GM06990 (cell line): Measurements from ENCODE around the gene MCRS1.
"Not testable (repeated sequence)": the region's sequence is repeated elsewhere in the genome, so short reads cannot be mapped to it uniquely, and the experiment has no call there.

Source experiments
- DNase-seq: peaks from one replicate; pipeline ENCODE4 v3.0.0-alpha.2; 2011; ENCODE audit not compliant: insufficient read length; ENCODE audit errors: extremely low read depth
- H3K27me3 ChIP-seq: replicated peaks from 2 replicates; pipeline ENCODE4 v1.6.0; 2011; ENCODE audit warnings: low read length; ENCODE audit not compliant: control insufficient read depth, insufficient read depth
- H3K36me3 ChIP-seq: 2 replicates; pipeline ENCODE4 v1.5.1; 2011; ENCODE audit warnings: low read length; ENCODE audit not compliant: control insufficient read depth, insufficient read depth
- H3K4me3 ChIP-seq: replicated peaks from 2 replicates; pipeline ENCODE4 v1.5.1; 2011; ENCODE audit warnings: low read depth, mild to moderate bottlenecking, control low read depth, low read length
- TF ChIP-seq, protein P1 (sequence below): IDR thresholded peaks from 2 replicates; pipeline ENCODE4 v1.5.1; 2011; ENCODE audit warnings: low read length, control low read depth, mild to moderate bottlenecking, inconsistent platforms; ENCODE audit not compliant: insufficient read depth, poor library complexity, severe bottlenecking

Gene MCRS1, protein sequence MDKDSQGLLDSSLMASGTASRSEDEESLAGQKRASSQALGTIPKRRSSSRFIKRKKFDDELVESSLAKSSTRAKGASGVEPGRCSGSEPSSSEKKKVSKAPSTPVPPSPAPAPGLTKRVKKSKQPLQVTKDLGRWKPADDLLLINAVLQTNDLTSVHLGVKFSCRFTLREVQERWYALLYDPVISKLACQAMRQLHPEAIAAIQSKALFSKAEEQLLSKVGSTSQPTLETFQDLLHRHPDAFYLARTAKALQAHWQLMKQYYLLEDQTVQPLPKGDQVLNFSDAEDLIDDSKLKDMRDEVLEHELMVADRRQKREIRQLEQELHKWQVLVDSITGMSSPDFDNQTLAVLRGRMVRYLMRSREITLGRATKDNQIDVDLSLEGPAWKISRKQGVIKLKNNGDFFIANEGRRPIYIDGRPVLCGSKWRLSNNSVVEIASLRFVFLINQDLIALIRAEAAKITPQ

DNA sequence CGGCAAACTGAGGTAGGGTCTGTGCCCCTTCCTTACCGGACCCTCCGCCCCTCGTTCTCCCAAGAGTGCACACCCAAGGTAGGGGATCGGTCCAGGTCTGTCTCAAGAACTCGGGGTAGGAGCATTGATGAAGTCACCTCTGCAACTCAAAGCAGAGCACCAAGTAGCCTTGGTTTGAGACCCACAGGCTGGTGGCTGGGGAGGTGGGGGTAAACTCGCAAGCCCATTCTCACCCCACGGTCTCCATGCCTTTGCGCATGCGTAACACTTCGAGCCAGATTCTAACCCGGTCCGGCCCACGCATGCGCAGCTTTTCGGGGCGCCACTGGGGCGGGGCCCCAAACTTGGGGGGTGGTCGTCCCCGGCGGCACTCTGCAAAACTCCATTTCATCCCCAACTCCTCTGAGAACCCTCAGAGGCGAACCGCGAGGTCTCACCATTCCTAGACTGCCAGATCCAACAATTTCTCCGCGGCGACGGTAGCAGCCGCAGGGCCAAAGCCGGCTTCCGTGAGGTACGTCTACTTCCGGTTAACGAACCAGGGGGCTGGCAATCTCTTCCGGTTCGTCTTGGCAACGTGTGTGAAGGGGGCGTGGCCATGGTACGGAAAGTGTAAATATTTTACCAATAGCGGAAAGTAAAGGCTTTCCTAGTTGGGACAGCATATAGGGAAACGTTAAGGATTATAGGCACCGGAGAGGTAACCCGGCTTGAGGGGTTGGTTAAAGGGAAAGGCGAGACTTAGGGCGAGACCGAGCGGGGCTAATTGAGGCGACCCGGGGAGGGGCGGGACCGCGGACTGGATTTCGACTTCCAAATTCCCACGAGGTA lies at the start of gene MCRS1:
TSS of gene MCRS1 (minus strand) at position 532 of the 831 bp plus-strand sequence. CDS start 1,411 bp downstream, outside the sequence.
- TF ChIP-seq, protein P1, sequence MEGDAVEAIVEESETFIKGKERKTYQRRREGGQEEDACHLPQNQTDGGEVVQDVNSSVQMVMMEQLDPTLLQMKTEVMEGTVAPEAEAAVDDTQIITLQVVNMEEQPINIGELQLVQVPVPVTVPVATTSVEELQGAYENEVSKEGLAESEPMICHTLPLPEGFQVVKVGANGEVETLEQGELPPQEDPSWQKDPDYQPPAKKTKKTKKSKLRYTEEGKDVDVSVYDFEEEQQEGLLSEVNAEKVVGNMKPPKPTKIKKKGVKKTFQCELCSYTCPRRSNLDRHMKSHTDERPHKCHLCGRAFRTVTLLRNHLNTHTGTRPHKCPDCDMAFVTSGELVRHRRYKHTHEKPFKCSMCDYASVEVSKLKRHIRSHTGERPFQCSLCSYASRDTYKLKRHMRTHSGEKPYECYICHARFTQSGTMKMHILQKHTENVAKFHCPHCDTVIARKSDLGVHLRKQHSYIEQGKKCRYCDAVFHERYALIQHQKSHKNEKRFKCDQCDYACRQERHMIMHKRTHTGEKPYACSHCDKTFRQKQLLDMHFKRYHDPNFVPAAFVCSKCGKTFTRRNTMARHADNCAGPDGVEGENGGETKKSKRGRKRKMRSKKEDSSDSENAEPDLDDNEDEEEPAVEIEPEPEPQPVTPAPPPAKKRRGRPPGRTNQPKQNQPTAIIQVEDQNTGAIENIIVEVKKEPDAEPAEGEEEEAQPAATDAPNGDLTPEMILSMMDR: no peak
- H3K36me3 ChIP-seq: peaks cover 20% of the 10 kb centered on the region
- DNase-seq: peak; percentile 88
- no peaks in the 10 kb centered on the region for H3K27me3 ChIP-seq
- H3K4me3 ChIP-seq: peak within 1 kb of the TSS; percentile 95

DNA sequence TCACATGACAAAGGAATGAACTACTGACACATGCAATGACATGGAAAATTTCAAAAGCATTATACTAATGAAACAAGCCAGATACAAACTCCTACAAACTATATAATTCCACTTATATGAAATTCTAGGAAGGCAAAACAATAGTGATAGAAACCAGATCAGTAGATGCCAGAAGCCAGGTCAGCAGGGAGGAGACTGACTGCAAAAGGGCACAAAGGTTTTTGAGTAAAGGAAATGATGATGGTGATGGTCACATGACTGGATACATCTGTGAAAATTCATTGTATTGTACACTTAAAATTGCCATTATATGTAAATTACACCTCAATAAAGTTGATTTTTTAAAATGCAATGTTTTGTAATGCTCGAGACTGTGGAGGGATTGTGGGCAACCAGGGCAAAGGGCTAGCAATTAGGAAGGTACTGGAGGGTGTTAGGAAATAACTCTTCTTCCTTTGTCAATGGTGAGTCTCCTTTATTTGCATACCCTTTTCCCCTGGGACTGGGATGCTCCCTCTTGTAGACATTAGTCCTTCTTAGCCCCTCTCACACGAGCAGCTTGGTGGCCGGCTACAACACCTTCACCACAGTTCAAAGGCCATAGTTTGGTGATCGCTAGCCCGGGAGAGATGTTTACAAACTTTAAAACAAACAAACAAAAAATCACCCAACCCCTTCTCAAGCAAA lies 48.7 kb upstream of the MCRS1 start:
- no peaks in the 10 kb centered on the region for H3K27me3 ChIP-seq
- DNase-seq: no peak
- H3K4me3 ChIP-seq: no peak overlapping the region
- TF ChIP-seq, protein P1: no peak
- H3K36me3 ChIP-seq: no peaks in the 10 kb centered on the region

DNA sequence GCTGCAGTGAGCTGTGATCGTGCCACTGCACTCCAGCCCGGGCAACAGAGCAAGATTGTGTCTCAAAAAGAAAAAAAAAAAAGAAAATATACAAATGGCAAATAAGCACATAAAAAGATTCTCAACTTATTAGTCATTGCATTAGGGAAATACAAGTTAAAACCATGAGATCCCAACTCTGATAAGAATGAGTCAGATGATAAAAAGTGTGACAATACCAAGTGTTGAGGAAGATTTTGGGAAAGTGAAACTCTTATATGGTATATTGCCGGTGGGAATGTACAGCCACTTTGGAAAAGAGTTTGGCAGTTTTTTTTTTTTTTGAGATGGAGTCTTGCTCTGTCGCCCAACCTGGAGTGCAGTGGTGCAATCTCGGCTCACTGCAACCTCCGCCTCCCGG lies 47.8 kb upstream of the MCRS1 start:
- no peak for DNase-seq
- TF ChIP-seq, protein P1: no peak

DNA sequence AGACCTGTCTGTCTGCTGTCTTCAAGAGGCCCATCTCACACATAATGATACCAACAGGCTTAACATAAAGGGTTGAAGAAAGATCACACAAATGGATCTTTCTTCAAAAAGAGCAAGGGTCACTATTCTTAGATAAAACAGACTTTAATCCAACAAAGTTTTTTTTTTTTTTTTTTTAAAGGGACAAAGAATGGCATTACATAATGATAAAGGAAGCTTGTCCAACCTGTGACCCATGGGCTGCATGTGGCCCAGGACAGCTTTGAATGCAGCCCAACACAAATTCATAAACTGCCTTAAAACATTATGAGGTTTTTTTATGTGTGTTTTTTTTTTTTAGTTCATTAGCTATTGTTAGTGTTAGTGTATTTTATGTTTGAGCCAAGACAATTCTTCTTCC lies 44.3 kb upstream of the MCRS1 start:
- no peak overlapping the region for H3K4me3 ChIP-seq
- H3K27me3 ChIP-seq: no peaks in the 10 kb centered on the region
- TF ChIP-seq, protein P1: no peak
- DNase-seq: no peak
- no peaks in the 10 kb centered on the region for H3K36me3 ChIP-seq

More for the DNA sequence above, 47.8 kb upstream of the MCRS1 start:
- H3K36me3 ChIP-seq: no peaks in the 10 kb centered on the region
- no peaks in the 10 kb centered on the region for H3K27me3 ChIP-seq
- no peak overlapping the region for H3K4me3 ChIP-seq

DNA sequence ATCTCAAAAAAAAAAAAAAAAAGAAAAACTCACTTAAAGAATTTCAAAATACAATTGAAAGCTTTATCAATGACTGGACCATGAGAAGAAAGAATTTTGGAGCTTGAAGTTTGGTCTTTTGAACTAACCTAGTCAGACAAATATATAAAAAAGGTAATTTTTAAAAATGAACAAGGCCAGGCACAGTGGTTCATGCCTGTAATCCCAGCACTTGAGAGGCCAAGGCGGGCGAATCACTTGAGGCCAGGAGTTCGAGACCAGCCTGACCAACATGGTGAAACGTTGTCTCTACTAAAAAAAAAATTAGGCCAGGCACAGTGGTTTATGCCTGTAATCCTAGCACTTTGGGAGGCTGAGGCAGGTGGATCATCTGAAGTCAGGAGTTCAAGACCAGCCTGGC lies 42.8 kb upstream of the MCRS1 start:
- not testable (repeated sequence) for DNase-seq, H3K27me3 ChIP-seq, H3K36me3 ChIP-seq, H3K4me3 ChIP-seq

DNA sequence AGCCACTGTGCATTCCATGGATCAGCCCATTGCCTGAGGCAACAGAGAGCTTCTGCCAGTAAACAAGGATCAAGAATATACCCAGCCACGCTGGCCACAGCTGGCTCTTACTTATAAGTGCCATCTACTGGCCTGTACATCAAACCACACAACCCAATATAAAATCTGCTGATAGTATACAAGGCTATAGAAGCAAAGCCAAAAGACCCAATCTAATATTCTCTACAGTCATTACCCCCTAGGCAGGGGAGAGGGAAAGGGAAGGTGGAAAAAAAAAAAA lies 41.9 kb upstream of the MCRS1 start:
- no peak for DNase-seq
- TF ChIP-seq, protein P1: no peak
- no peaks in the 10 kb centered on the region for H3K27me3 ChIP-seq
- H3K36me3 ChIP-seq: no peaks in the 10 kb centered on the region
- H3K4me3 ChIP-seq: no peak overlapping the region
